CD4-positive, alpha-beta T cell (primary cell): ENCODE measurements around the gene AXIN1. TPM values are rescaled to one million over a fixed set of nuclear protein-coding genes. Genes with fewer than 3 reads are reported as not detected.

Source experiments
- ATAC-seq: fragments of 200-7000 bp; cut with Tn5 transposase; one replicate; pipeline ENCODE4 v1.10.0; 2022; ENCODE audit warnings: mild to moderate bottlenecking; ENCODE audit not compliant: poor library complexity
- CTCF ChIA-PET: fragments of 350-600 bp; sonication (Branson Sonifier 250); formaldehyde crosslinking; loops from one replicate; lab custom pipeline; 2021; ENCODE audit warnings: antibody characterized with exemption, inconsistent platforms; lab: Charles Lee
- POLR2A ChIA-PET: fragments of 350-600 bp; sonication (Branson Sonifier 250); formaldehyde crosslinking; loops from one replicate; lab custom pipeline; 2021; ENCODE audit warnings: antibody characterized with exemption, inconsistent platforms; lab: Charles Lee
- DNase-seq, 14 experiments: peaks; one replicate each; pipeline ENCODE4 v3.0.0-alpha.2; 2013 to 2020; ENCODE audit warnings: mixed read lengths in 2 of 14
- H3K27ac ChIP-seq, 2 donors: one replicate each; pipeline versions ENCODE4 v1.5.1 to v1.7.0; 2013; ENCODE audit warnings: low read length in 2 of 2, low read depth in 1 of 2, mild to moderate bottlenecking in 1 of 2
- H3K27me3 ChIP-seq, 2 experiments: 1 replicate in 1 of 2; 2 replicates in 1 of 2; pipeline versions ENCODE4 v1.6.1 to v1.7.0; 2013; ENCODE audit warnings: low read length in 2 of 2, control low read depth in 1 of 2, mild to moderate bottlenecking in 1 of 2, moderate library complexity in 1 of 2; ENCODE audit not compliant: insufficient read depth in 2 of 2, control insufficient read depth in 1 of 2
- H3K36me3 ChIP-seq: one replicate; pipeline ENCODE4 v1.6.1; 2013; ENCODE audit warnings: low read length, control low read depth; ENCODE audit not compliant: insufficient read depth
- H3K4me1 ChIP-seq: one replicate; pipeline ENCODE4 v1.6.1; 2013; ENCODE audit warnings: low read length, control low read depth; ENCODE audit not compliant: insufficient read depth
- H3K4me3 ChIP-seq: one replicate; pipeline ENCODE4 v1.5.1; 2013; ENCODE audit warnings: mild to moderate bottlenecking, low read length, moderate library complexity
- H3K9me3 ChIP-seq, 2 experiments: 1 replicate in 1 of 2; 2 replicates in 1 of 2; pipeline versions ENCODE4 v1.6.1 to v1.7.0; 2013; ENCODE audit warnings: low read length in 2 of 2, mild to moderate bottlenecking in 2 of 2, control low read depth in 1 of 2, moderate library complexity in 1 of 2; ENCODE audit not compliant: control insufficient read depth in 1 of 2, insufficient read depth in 1 of 2
- H3K27ac Mint-ChIP-seq: one replicate; pipeline ENCODE4 v1.8.0; 2020; ENCODE audit warnings: mixed read lengths
- H3K27me3 Mint-ChIP-seq: one replicate; pipeline ENCODE4 v1.8.0; 2021; ENCODE audit warnings: mixed read lengths
- H3K36me3 Mint-ChIP-seq: one replicate; pipeline ENCODE4 v1.8.0; 2021; ENCODE audit warnings: low read depth, mixed read lengths
- H3K4me1 Mint-ChIP-seq: one replicate; pipeline ENCODE4 v1.8.0; 2021; ENCODE audit warnings: low read depth, mixed read lengths
- H3K4me3 Mint-ChIP-seq: one replicate; pipeline ENCODE4 v1.8.0; 2020; ENCODE audit warnings: mild to moderate bottlenecking, mixed read lengths
- H3K9me3 Mint-ChIP-seq: one replicate; pipeline ENCODE4 v1.8.0; 2020; ENCODE audit warnings: mixed read lengths
- intact Hi-C, 2 experiments: fragments of 100-400 bp; cut with DNase I in 1 of 2; cut with micrococcal nuclease in 1 of 2; formaldehyde crosslinking; loops; one replicate each; pipeline versions ENCODE4 v1.15.1 to v1.9.0; 2023 to 2025; cut with DNase I, micrococcal nuclease
- total RNA-seq, 174 experiments: library from RNA in 2 of 174; stranded (reverse) in 2 of 174; gene quantifications; one replicate each; pipeline ENCODE4 v1.2.3 and lab custom pipeline; 2021 to 2026
- TF ChIP-seq, protein P1 (sequence below): fragments of 200-600 bp; IDR thresholded peaks from one replicate; pipeline ENCODE4 v1.8.0; 2022; ENCODE audit warnings: antibody characterized with exemption, mild to moderate bottlenecking

The AXIN1 gene
- total RNA-seq, 2 experiments from 2014 or later, result 24.7 to 26.3 TPM

DNA sequence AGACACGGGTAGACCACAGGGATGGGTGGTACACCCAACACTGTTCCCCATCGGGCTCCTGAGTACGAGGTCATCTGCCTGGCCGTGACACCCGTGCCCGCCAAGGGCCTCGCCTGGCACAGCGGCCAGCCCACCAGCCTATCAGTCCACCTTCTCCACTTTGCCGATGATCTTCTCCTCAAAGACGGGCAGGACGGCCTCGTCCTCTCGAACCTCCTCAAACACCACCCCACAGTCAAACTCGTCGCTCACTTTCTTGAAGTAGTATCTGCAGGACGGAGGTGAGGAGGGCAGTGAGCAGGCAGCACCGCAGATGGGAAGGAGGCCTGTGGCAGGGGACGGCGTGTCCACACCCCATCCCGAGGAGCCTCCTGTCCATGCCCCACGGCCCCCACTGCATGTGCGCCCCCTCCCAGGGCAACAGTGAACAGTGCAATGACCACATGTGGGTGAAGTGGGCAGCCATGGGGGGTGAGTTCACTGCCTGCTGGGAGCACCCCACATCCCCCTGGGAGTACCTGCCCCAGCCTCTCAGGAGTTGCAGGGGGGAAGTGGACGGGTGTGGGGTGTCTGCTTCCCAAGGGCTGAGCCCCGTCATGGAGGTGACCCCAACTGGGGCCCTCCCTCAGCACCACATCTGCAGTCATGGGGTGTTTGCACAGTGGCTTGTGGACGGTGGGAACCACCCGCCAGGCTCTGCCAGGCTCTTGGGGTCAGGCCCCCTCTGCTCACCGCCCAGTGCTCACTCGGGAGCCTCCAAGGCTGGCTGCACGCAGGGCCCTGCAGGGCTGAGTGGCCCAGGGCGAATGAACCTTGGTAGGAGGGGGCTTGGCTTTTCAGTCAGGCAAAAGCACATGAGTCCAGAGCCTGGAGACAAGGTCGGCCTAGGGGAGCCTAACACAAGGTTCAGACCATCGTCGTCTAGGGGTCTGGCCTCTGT lies 64.3 kb downstream of the AXIN1 start:
- H3K4me3 Mint-ChIP-seq, result no peak overlapping the region
- no peak overlapping the region for H3K27ac ChIP-seq
- no peaks in the 10 kb centered on the region for H3K4me1 ChIP-seq
- H3K9me3 ChIP-seq, result peaks cover 0 to 24% of the 10 kb centered on the region in 2 experiments
- H3K36me3 Mint-ChIP-seq, result peaks cover 47% of the 10 kb centered on the region
- TF ChIP-seq, protein P1, sequence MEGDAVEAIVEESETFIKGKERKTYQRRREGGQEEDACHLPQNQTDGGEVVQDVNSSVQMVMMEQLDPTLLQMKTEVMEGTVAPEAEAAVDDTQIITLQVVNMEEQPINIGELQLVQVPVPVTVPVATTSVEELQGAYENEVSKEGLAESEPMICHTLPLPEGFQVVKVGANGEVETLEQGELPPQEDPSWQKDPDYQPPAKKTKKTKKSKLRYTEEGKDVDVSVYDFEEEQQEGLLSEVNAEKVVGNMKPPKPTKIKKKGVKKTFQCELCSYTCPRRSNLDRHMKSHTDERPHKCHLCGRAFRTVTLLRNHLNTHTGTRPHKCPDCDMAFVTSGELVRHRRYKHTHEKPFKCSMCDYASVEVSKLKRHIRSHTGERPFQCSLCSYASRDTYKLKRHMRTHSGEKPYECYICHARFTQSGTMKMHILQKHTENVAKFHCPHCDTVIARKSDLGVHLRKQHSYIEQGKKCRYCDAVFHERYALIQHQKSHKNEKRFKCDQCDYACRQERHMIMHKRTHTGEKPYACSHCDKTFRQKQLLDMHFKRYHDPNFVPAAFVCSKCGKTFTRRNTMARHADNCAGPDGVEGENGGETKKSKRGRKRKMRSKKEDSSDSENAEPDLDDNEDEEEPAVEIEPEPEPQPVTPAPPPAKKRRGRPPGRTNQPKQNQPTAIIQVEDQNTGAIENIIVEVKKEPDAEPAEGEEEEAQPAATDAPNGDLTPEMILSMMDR, result no peak
- H3K4me1 Mint-ChIP-seq, result no peaks in the 10 kb centered on the region
- no peaks in the 10 kb centered on the region for H3K27me3 Mint-ChIP-seq
- peaks cover 58% of the 10 kb centered on the region for H3K36me3 ChIP-seq
- H3K27me3 ChIP-seq, result no peaks in the 10 kb centered on the region
- H3K27ac Mint-ChIP-seq, result no peak overlapping the region
- intact Hi-C loops, result no loop called here
- ATAC-seq, result no peak
- ChIA-PET CTCF (no interaction called here), POLR2A (no interaction called here)
- DNase-seq, result no peak
- H3K4me3 ChIP-seq, result no peak overlapping the region
- H3K9me3 Mint-ChIP-seq, result no peaks in the 10 kb centered on the region

GRCh38 chr16:287298-287811 lies 65.2 kb downstream of the AXIN1 start:
- Histone ChIP-seq H3K27ac (no peak overlapping the region), H3K9me3 (peaks cover 0 to 24% of the 10 kb centered on the region in 2 experiments), H3K4me3 (no peak overlapping the region), H3K36me3 (peaks cover 49% of the 10 kb centered on the region), H3K4me1 (no peaks in the 10 kb centered on the region), H3K27me3 (no peaks in the 10 kb centered on the region)
- ATAC-seq, result no peak
- intact Hi-C loops, result no loop called here
- DNase-seq, result no peak
- Mint-ChIP-seq H3K4me3 (no peak overlapping the region), H3K27ac (no peak overlapping the region), H3K36me3 (peaks cover 42% of the 10 kb centered on the region), H3K4me1 (no peaks in the 10 kb centered on the region), H3K9me3 (no peaks in the 10 kb centered on the region), H3K27me3 (no peaks in the 10 kb centered on the region)
- ChIA-PET POLR2A (no interaction called here), CTCF (no interaction called here)
- TF ChIP-seq, protein P1, result no peak

DNA sequence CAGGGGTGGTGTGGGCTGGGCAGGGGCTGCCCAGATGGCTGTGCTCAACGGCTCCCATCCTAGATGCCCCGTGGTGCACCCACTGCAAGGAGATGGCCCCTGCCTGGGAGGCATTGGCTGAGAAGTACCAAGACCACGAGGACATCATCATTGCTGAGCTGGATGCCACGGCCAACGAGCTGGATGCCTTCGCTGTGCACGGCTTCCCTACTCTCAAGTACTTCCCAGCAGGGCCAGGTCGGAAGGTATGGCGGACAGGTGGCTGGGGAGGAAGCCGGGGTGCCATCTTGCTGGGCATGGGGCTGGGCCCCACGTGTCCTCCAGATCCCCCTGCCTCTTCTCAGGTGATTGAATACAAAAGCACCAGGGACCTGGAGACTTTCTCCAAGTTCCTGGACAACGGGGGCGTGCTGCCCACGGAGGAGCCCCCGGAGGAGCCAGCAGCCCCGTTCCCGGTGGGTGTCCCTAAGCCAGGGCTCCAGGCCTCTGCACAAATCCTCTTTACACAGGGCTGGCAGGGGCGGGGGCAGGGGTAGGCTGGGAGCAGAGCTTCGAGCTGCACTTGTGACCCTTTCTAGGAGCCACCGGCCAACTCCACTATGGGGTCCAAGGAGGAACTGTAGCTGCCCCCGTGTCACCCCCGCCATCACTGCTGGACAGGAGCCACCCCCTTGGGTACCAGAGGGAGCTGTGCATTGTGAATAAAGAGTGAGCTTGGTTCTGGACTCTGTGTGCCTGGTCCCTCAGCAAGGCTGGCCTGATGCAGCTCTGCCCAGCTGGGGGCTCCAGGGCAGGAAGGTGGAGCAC lies 65.8 kb downstream of the AXIN1 start:
- Histone ChIP-seq H3K9me3 (peaks cover 0 to 24% of the 10 kb centered on the region in 2 experiments), H3K4me1 (no peaks in the 10 kb centered on the region), H3K27ac (no peak overlapping the region), H3K4me3 (no peak overlapping the region), H3K27me3 (peaks cover 0 to under 1% of the 10 kb centered on the region in 2 experiments), H3K36me3 (peaks cover 42% of the 10 kb centered on the region)
- POLR2A ChIA-PET, result no interaction called here
- Mint-ChIP-seq H3K27me3 (no peaks in the 10 kb centered on the region), H3K27ac (no peak overlapping the region), H3K4me3 (no peak overlapping the region), H3K36me3 (peaks cover 41% of the 10 kb centered on the region), H3K4me1 (no peaks in the 10 kb centered on the region), H3K9me3 (no peaks in the 10 kb centered on the region)
- DNase-seq (no peak), ATAC-seq (no peak)
- TF ChIP-seq, protein P1, result no peak
- CTCF ChIA-PET, result no interaction called here
- intact Hi-C loops, result no loop called here
